ENCODE results near the gene IFNK. TPM values are rescaled to one million over a fixed set of nuclear protein-coding genes. Genes with fewer than 3 reads are reported as not detected.

IFNK gene
- total RNA-seq, 1 experiment from 2014 or later = not detected

- no peak for DNase-seq (ENCODE audit: extremely low read depth, low read depth)
These were observed 12.9 kb downstream of the IFNK start for GRCh38 chr9:27537027-27537435.

- no peak for DNase-seq (ENCODE audit: extremely low read depth, low read depth)
These were observed 13.7 kb downstream of the IFNK start for GRCh38 chr9:27537756-27538155.

GRCh38 chr9:27538647-27539046, 14.6 kb downstream of the IFNK start:
- DNase-seq (ENCODE audit: extremely low read depth, low read depth) = no peak

GRCh38 chr9:27539479-27540441, 15.7 kb downstream of the IFNK start:
- no peak for DNase-seq (ENCODE audit: extremely low read depth, low read depth)

- DNase-seq (ENCODE audit: extremely low read depth, low read depth) = no peak
These were observed 16.4 kb downstream of the IFNK start for GRCh38 chr9:27540502-27540901.

GRCh38 chr9:27541740-27542139, 17.6 kb downstream of the IFNK start:
- no peak for DNase-seq (ENCODE audit: extremely low read depth, low read depth)

GRCh38 chr9:27542508-27542907, 18.4 kb downstream of the IFNK start:
- no peak for DNase-seq (ENCODE audit: extremely low read depth, low read depth)

- no peak for DNase-seq (ENCODE audit: extremely low read depth, low read depth)
These were observed 21.4 kb downstream of the IFNK start for GRCh38 chr9:27545471-27545870.

GRCh38 chr9:27548055-27548741, 24.1 kb downstream of the IFNK start:
- no peak for DNase-seq (ENCODE audit: extremely low read depth, low read depth)

GRCh38 chr9:27549196-27549755, 25.2 kb downstream of the IFNK start:
- no peak for DNase-seq (ENCODE audit: extremely low read depth, low read depth)

- no peak for DNase-seq (ENCODE audit: extremely low read depth, low read depth)
These were observed 30.6 kb downstream of the IFNK start for GRCh38 chr9:27554712-27555111.

GRCh38 chr9:27556470-27556869, 32.4 kb downstream of the IFNK start:
- no peak for DNase-seq (ENCODE audit: extremely low read depth, low read depth)

- no peak for DNase-seq (ENCODE audit: extremely low read depth, low read depth)
These were observed 34.2 kb downstream of the IFNK start for GRCh38 chr9:27558307-27558706.

GRCh38 chr9:27560457-27560856, 36.4 kb downstream of the IFNK start:
- no peak for DNase-seq (ENCODE audit: extremely low read depth, low read depth)

GRCh38 chr9:27561685-27562084, 37.6 kb downstream of the IFNK start:
- DNase-seq (ENCODE audit: extremely low read depth, low read depth) = no peak

- no peak for DNase-seq (ENCODE audit: extremely low read depth, low read depth)
These were observed 39.8 kb downstream of the IFNK start for GRCh38 chr9:27563738-27564430.

GRCh38 chr9:27564670-27565069, 40.6 kb downstream of the IFNK start:
- no peak for DNase-seq (ENCODE audit: extremely low read depth, low read depth)

GRCh38 chr9:27565696-27566095, 41.6 kb downstream of the IFNK start:
- no peak for DNase-seq (ENCODE audit: extremely low read depth, low read depth)

- no peak for DNase-seq (ENCODE audit: extremely low read depth, low read depth)
These were observed 42.0 kb downstream of the IFNK start for GRCh38 chr9:27566118-27566517.

GRCh38 chr9:27569406-27569805, 45.3 kb downstream of the IFNK start:
- DNase-seq (ENCODE audit: extremely low read depth, low read depth) = no peak

- DNase-seq (ENCODE audit: extremely low read depth, low read depth) = no peak
These were observed 46.9 kb downstream of the IFNK start for GRCh38 chr9:27571011-27571410.

All from NCI-H460 (cell line).